ENCODE measurements around the gene CAPN8.

Gene CAPN8

GRCh38 chr1:223700388-223700918 lies 35.0 kb upstream of the CAPN8 start:
- TF ChIP-seq CTCF (IDR thresholded peaks at IDR 0.05; ENCODE audit: low read depth, low read length) = no peak
- DNase-seq (ENCODE audit: extremely low read depth, low read depth) = no peak

GRCh38 chr1:223695941-223696340 lies 30.4 kb upstream of the CAPN8 start:
- DNase-seq (ENCODE audit: extremely low read depth, low read depth) = no peak
- no peak for TF ChIP-seq CTCF (IDR thresholded peaks at IDR 0.05; ENCODE audit: low read depth, low read length)

GRCh38 chr1:223695014-223695548 lies 29.6 kb upstream of the CAPN8 start:
- TF ChIP-seq CTCF (IDR thresholded peaks at IDR 0.05; ENCODE audit: low read depth, low read length) = no peak
- DNase-seq (ENCODE audit: extremely low read depth, low read depth) = no peak

- no peak for DNase-seq (ENCODE audit: extremely low read depth, low read depth)
- TF ChIP-seq CTCF (IDR thresholded peaks at IDR 0.05; ENCODE audit: low read depth, low read length) = no peak
Measured at GRCh38 chr1:223691121-223691520, 25.6 kb upstream of the CAPN8 start.

GRCh38 chr1:223684488-223684792 lies 18.9 kb upstream of the CAPN8 start:
- TF ChIP-seq CTCF (IDR thresholded peaks at IDR 0.05; ENCODE audit: low read depth, low read length) = no peak
- no peak for DNase-seq (ENCODE audit: extremely low read depth, low read depth)

GRCh38 chr1:223683586-223684487 lies 18.3 kb upstream of the CAPN8 start:
- no peak for DNase-seq (ENCODE audit: extremely low read depth, low read depth)
- TF ChIP-seq CTCF (IDR thresholded peaks at IDR 0.05; ENCODE audit: low read depth, low read length) = peak; percentile 56

GRCh38 chr1:223682502-223682901 lies 17.0 kb upstream of the CAPN8 start:
- TF ChIP-seq CTCF (IDR thresholded peaks at IDR 0.05; ENCODE audit: low read depth, low read length) = no peak
- DNase-seq (ENCODE audit: extremely low read depth, low read depth) = no peak
